ENCODE results near the gene KLK12.

The KLK12 gene

GRCh38 chr19:51044327-51044726 lies 9.5 kb upstream of the KLK12 start:
- DNase-seq: no peak

- no peak for DNase-seq
Observed at GRCh38 chr19:51043497-51043896, 8.7 kb upstream of the KLK12 start.

GRCh38 chr19:51040151-51040550 lies 5.3 kb upstream of the KLK12 start:
- no peak for DNase-seq

- DNase-seq: no peak
Observed at GRCh38 chr19:51036519-51036918, 1.7 kb upstream of the KLK12 start.

DNA sequence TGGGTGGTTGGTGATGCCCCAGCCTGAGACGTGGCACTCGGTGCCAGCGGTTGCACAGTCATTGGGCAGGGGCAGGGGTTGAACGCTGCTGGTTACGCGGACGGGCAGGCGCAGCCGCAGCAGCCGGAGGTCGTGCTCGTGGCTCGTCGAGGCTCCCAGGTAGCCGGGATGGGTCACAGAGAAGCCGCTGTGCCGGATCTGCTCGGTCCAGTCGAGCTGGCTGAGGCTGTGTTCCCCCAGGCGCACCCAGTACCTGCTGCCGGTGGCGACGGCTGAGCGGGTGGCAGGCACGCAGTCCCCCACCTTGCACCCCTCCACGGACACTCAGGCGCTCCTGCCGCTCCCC lies 2.9 kb downstream of the KLK12 start:
- DNase-seq: no peak

DNA sequence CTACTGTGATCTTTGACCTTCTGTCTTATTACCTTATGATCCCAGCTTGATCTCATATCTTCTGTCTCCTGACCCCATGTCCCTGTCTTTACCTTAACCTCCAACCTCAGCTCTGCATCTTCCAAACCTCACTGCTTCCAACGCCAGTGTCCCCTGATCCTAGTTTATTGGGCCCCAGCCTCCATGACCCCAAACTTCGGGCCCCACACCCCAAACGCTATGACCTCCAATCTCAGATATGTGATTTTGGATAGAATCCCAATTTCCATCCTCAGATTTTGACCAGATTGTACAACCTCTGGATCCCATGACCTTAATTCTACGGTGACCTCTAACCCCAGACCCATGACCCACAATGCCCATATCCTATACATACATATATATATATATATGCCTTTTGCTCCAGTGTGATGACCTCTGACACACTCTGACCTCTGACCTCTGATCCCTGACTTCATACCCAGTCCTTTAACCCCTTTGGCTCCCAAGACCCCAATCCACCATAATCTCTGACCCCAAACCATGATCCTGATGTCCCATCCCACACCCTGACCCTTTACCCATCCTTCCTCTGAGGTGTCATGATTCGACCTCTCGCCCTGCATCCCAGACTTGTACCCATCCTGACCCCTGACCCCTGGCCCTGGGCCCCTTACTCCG lies 3.5 kb downstream of the KLK12 start:
- DNase-seq: no peak

DNA sequence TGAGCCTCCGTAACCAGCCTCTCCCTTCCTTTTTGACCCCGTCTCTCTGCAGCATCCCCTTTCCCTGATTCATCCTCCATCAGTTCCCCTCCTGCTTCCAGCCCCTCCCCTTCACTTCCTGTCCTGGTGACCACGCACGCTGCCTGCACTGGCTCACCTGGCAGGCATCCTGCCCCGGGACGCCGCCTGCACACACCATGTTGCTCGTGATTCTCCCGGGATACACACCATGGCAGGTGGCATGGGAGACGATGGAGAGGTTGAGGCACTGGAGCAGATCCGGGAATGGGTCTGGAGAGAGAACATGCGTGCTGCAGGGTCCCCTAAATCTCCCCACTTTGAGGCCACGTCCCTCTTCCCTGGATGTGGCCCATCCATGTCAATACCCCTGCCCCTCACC lies 4.2 kb downstream of the KLK12 start:
- no peak for DNase-seq

GRCh38 chr19:51029718-51030117 lies 5.1 kb downstream of the KLK12 start:
- no peak for DNase-seq

DNA sequence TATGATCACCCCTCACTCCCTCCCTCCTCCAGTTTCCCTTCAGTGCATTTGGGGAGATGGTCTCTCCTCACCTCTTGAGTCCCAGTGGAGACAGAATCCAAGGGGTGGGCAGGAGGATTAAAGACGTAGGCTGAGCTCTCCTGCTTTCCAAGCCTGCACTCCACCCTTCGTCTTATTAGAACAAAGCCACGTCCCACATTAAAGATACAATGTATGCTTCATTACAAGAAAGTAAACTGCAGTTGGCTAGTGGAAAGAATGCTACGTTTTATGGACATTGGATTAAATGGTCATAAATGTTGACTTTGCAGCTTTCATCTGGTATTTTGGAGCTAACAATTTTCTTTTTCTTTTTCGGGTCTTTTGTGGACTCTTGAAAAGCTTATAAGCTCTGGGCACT lies 6.9 kb downstream of the KLK12 start:
- DNase-seq: no peak

GRCh38 chr19:51027126-51027806 lies 7.5 kb downstream of the KLK12 start:
- no peak for DNase-seq

DNA sequence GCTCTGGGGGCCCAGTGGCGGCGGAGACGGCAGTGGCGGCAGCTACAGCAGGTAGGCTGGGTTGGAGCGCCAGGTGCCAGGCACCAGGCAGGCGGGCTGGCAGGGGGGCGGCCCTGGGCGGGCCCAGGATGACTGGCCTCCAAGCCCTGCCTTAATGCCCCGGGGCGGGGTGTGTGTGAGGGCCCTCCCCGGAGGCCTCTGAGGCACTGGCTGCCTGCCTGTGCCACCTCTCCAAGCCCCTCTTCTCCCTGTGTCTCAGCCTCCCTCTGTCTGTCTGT lies 8.3 kb downstream of the KLK12 start, which contains the start of gene KLK11:
KLK11 (minus strand) TSS at position 63 of the 278 bp plus-strand sequence. CDS start 985 bp downstream, outside the sequence.
- no peak for DNase-seq

GRCh38 chr19:51025809-51026553 lies 8.8 kb downstream of the KLK12 start:
- DNase-seq: no peak

- DNase-seq: no peak
Observed at GRCh38 chr19:51025401-51025800, 9.4 kb downstream of the KLK12 start.

DNA sequence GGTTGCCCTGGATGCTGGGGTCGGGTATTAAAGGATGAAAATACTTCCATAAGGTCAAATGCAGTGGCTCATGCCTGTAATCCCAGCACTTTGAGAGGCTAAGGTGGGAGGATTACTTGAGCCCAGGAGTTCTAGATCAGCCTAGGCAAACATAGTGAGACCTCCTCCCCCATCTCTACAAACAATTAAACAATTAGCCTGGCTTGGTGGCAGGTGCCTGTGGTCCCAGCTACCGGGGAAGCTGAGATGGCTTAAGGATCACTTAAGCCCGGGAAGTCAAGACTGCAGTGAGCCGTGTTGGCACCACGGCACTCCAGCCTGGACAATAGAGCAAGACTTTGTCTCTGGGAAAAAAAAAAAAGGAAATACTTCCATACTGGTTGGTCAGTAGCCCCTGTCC lies 9.9 kb downstream of the KLK12 start:
- DNase-seq: no peak

- DNase-seq: no peak
Observed at GRCh38 chr19:51023946-51024345, 10.9 kb downstream of the KLK12 start.

DNA sequence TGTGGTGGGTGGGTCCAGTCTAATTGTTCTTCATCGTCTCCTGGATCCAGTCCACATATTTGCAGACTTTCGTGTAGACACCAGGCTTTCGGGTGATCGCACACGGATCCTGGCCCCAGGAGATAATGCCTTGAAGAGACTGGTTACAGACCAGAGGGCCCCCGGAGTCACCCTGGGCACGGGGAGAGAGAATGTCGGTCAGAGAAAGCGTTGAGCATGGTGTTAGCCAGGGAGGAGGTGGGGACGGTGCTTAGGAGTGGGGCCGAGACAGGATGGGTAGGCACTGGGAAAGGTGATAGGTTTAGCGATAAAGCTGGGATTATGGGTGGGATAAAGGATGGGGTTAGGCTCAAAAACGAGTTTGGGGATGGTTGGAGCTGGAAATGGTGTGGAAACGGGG lies 12.3 kb downstream of the KLK12 start:
- no peak for DNase-seq

DNA sequence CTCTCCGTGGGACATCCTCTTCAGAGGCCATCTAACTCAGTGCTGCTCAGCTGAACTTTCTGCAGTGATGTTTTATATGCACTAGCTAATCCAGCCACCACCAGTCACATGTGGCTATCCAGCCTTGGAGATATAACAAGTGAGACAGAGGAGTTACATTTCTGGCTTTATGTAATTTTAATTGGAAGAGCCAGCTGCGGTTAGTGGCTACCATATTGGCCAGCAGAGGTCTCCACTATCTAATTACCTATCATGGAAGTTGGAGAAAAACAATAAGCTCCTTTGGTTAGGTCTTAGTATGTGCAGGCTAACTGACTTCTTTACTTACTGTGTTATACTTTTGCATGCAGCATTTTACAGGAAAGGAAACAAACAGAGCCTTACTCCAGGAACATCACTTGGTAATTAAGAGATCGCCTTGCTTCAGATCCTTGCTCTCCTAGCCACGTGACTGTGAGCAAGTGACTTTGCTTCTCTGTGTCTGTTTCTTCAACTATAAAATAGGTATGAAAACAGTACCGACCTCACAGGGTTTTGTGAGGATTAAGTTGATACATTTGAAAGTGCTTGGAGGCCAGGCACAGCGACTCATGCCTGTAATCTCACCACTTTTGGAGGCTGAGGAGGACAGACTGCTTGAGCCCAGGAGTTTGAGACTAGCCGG lies 13.7 kb downstream of the KLK12 start:
- no peak for DNase-seq

- DNase-seq: no peak
Observed at GRCh38 chr19:51019544-51019925, 15.3 kb downstream of the KLK12 start, which contains the start of gene KLK10. KLK10 (minus strand) TSS chr19:51019709; CDS start chr19:51019130, 579 bp downstream.

- DNase-seq: no peak
Observed at GRCh38 chr19:51018745-51019543, 15.9 kb downstream of the KLK12 start.

DNA sequence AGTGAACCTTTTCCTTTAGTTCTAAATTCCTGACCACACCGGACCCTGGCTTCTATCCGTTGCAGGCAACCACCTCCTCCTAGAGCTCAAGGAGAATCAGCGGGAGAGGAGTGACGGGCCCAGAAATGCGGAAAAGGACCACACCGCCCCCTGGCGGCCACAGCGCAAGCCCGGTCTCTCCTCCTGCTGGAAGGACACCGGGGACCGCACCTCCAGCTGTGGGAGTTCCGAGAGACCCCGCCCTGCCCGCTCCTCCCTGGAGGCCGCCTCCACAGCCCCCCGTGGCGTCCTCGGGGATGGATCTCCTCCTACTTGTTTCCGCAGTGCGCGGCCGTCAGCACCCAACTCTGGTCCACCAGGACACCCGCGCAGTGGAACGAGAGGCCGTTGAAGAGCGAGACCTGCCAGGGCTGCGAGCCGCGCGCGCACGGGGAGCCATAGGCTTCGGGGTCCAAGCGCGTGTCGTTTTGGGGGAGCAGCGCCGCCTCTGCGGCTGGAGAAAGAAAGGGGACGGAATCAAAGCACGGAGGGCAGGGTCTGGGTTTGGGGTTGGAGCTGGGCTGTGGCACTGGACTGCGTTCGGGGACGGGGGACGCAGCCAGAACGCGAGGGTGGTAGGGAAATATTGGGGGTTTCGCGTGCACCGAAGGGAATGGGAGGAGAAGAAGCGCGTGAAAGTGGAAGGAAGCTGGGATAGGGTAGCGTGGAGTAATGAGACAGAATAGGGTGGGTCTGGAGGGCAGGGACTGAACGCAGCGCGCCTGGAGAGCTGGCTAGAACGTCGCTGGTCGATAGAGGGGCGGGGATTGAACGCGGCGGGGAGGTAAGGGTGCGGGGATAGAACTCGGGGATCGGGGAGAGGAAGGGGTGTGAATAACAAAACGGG lies 17.8 kb downstream of the KLK12 start:
- DNase-seq: no peak

DNA sequence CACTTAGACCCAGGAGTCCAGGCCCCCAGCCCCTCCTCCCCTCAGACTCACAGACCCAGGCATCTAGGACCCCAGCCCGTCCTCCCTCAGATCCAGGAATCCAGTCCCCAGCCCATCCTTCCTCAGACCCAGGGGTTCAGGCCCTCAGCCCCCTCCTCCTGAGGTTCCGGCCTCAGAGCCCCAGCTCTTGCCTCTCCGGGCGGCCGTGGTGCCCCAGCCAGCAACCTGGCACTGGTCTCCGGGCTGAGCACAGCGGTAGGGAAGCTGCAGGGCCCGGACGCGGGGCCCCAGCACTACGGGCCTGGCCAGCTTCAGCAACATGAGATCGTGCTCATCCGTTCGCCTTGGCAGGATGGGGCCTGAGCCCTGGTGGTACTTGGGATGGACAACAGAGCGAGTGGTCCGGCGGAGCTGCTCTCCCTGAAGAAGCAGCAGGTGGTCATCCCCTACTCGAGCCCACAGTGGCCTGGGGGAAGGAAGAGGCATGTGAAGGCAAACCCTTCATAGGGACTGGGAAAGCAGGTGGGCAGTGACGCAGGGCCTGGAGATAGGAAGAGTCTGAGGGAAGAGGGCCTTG lies 19.0 kb downstream of the KLK12 start:
- no peak for DNase-seq
